GM13977 (cell line): Measurements from ENCODE around the gene UGCG.
A peak's percentile ranks its signal among the peaks of the same experiment; 100 is the strongest.
"Not testable (repeated sequence)": the region's sequence is repeated elsewhere in the genome, so short reads cannot be mapped to it uniquely, and the experiment has no call there.

Source experiments
- DNase-seq: peaks from one replicate; pipeline ENCODE4 v3.0.0; 2012; ENCODE audit warnings: low spot score
- in situ Hi-C: fragments of 300-500 bp; cut with MboI; formaldehyde crosslinking; loops from one replicate; pipeline ENCODE4 v1.12.0; 2022; ENCODE audit warnings: low sequenced_read_pairs, low pct_unique_long_range_greater_than_20kb, mixed read lengths, inconsistent platforms; ENCODE audit not compliant: unreplicated experiment
- TF ChIP-seq, protein P1 (sequence below): IDR thresholded peaks from 2 replicates; pipeline ENCODE4 v1.5.1; 2012; ENCODE audit warnings: mild to moderate bottlenecking, control low read depth; ENCODE audit not compliant: insufficient read depth; ENCODE audit errors: extremely low read depth, missing control alignments

UGCG gene

DNA sequence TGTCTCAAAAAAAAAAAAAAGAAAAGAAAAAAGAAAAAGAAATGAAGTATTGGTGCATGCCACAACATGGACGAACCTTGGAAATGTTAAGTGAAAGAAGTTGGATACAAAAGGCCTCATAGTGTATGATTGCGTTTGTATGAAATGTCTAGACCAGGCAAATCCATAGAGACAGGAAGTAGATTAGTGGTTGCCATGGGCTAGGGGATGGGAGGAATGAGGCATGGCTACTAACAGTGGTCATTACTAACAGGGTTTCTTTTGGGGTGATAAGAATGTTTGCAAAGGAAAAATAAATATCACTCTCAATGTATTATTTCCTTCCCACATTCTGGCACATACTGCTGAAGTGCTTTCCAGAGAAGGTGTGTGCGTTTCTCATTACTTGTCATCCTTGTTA lies 44.1 kb downstream of the UGCG start:
- TF ChIP-seq, protein P1, sequence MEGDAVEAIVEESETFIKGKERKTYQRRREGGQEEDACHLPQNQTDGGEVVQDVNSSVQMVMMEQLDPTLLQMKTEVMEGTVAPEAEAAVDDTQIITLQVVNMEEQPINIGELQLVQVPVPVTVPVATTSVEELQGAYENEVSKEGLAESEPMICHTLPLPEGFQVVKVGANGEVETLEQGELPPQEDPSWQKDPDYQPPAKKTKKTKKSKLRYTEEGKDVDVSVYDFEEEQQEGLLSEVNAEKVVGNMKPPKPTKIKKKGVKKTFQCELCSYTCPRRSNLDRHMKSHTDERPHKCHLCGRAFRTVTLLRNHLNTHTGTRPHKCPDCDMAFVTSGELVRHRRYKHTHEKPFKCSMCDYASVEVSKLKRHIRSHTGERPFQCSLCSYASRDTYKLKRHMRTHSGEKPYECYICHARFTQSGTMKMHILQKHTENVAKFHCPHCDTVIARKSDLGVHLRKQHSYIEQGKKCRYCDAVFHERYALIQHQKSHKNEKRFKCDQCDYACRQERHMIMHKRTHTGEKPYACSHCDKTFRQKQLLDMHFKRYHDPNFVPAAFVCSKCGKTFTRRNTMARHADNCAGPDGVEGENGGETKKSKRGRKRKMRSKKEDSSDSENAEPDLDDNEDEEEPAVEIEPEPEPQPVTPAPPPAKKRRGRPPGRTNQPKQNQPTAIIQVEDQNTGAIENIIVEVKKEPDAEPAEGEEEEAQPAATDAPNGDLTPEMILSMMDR = no peak
- in situ Hi-C loops = no loop called here
- no peak for DNase-seq

DNA sequence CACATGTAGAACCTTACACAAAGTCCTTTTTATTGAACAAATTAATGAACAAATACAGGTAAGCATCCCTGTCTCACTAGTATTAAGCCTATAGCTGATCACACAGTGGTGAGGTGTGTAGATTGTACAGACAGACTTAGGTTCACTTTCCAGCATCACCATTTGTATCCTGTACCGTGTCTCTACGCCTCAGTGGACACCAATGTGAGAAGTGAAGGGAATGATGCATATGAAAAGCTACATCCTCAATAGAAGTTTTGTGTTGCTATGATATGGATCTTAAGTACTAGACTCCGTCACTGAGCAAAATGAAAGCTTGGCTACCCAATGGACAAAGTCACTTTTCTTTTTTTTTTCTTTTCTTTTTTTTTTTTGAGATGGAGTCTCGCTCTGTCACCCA lies 46.6 kb downstream of the UGCG start:
- in situ Hi-C loops = no loop called here
- TF ChIP-seq, protein P1 = no peak
- DNase-seq = no peak

DNA sequence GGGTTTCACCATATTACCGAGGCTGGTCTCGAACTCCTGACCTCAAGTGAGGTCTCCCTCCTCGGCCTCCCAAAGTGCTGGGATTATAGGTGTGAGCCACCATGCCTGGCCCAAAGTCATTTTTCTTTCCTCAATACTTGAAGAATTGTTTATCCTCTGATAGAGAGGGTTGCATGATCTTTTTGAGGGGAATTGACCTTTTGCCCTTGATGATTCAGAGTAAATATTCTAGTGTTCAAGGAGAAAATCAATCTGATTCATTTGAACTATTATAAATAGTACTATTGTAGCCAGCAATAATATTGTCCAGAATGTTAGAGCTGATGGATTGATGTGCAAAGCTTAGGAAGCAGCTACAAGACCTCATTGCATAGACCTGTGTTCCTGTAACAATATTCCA lies 47.1 kb downstream of the UGCG start:
- TF ChIP-seq, protein P1 = no peak
- in situ Hi-C loops = no loop called here
- no peak for DNase-seq

DNA sequence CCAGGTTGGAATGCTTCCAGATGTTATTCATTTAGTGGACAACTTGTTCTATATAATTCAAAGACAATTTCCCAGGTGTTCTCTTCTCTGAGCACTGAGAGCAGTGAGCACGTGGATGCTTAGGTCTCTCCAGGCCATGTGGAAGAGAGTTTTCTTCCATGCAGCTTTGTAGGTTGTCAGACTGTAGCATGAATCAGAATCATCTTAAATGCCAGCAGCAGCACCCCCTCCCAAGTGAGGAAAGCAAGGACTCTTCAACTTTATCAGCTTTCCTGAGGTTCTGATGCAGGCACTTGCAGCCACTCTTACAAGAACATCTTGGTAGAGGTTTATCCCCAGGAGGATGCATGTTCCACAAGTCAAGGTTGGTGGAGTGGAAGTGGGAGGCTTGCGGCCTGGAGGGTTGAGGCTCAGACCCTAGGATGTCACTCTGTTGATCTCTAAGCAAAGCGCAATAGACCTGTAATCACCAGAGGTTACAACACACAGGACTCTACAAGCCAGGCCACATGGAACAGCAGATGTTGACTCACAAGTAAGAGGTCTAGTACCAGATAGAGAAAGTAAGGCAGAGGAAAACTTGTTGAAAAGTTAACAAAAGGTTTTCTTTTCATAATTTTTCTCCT lies 47.7 kb downstream of the UGCG start:
- DNase-seq = no peak
- in situ Hi-C loops = no loop called here
- TF ChIP-seq, protein P1 = no peak

DNA sequence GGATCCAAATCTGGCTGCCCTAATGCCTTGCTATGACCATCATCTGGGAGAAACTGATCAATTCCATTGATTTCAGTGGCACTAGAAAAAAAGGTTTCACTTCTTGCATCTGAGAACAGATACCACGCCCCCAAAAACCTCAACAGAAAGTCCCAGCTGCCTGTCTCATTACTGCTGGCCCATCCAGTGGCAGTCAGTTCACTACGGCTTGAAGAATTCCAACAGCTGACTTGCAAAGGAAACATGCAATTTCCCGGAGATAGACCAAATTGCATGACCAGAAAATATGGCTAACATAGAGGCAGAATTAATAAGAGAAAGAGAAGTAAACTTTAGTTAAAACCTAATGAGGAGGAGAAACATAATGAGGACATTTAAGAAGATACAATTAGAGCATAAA lies 48.6 kb downstream of the UGCG start:
- in situ Hi-C loops = no loop called here
- TF ChIP-seq, protein P1 = no peak
- DNase-seq = peak; percentile 56

DNA sequence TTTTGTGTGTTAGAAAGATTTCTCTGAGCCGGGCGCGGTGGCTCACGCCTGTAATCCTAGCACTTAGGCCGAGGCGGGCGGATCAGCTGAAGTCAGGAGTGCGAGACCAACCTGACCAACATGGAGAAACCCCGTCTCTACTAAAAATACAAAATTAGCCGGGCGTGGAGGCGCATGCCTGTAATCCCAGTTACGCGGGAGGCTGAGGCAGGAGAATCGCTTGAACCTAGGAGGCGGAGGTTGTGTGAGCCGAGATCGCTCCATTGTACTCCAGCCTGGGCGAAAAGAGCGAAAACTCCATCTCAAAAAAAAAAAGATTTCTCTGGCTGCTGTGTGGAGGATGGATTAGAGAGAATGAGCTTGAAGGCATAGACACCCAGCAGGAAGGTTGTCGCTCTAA lies 51.5 kb downstream of the UGCG start:
- in situ Hi-C loops, DNase-seq: not testable (repeated sequence)

DNA sequence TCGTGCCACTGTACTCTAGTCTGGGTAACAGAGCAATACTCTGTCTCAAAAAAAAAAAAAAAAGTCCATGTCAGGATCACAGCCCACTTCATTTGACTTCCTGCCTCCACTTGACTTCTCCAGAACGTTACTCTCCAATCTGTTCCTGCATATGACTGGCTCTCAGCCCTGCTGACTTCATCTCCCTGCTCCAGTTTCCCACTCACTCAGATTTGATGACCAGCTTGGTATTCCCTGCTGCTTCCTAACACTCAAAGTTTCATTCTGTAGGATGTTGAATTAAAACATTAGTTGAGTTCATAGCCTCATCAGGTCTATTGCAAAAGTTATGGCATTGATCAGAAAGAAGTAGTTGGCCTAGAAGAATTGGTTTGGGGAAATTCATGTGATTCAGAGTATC lies 52.3 kb downstream of the UGCG start:
- in situ Hi-C loops = no loop called here
- no peak for DNase-seq
- TF ChIP-seq, protein P1 = no peak
